Gastrocnemius medialis (tissue), 4 donors: Measurements from ENCODE around the gene XYLB.

ENCODE experiments used
- CTCF ChIP-seq, 5 experiments: fragments of 450-650 bp in 3 of 5; fragments of 200-600 bp in 2 of 5; sonication (generic) in 2 of 5; IDR thresholded peaks in 4 of 5; conservative IDR thresholded peaks in 1 of 5; 1 replicate in 4 of 5; 2 replicates in 1 of 5; pipeline ENCODE4 v1.5.1; 2016 to 2019; ENCODE audit warnings: antibody characterized with exemption in 5 of 5, mild to moderate bottlenecking in 3 of 5, moderate library complexity in 3 of 5
- POLR2A ChIP-seq, 2 donors: fragments of 450-650 bp; IDR thresholded peaks; one replicate each; pipeline ENCODE4 v1.6.1; 2017; ENCODE audit warnings: antibody characterized with exemption in 2 of 2, mild to moderate bottlenecking in 2 of 2, moderate library complexity in 2 of 2

- TF ChIP-seq CTCF (IDR thresholded peaks at IDR 0.05 in 4 of 5, conservative IDR thresholded peaks at IDR 0.05 in 1 of 5) (no peak), POLR2A (IDR thresholded peaks at IDR 0.05) (no peak)
Measured at GRCh38 chr3:38349684-38350359, 3.2 kb downstream of the XYLB start.
